ENCODE data around the gene BSDC1. TPM values are rescaled to one million over a fixed set of nuclear protein-coding genes. Genes with fewer than 3 reads are reported as not detected.
A peak's percentile ranks its signal among the peaks of the same experiment; 100 is the strongest.
"Not testable (repeated sequence)": the region's sequence is repeated elsewhere in the genome, so short reads cannot be mapped to it uniquely, and the experiment has no call there.

Gene BSDC1
- total RNA-seq, 1 donor from 2014 or later = 56.7 TPM

DNA sequence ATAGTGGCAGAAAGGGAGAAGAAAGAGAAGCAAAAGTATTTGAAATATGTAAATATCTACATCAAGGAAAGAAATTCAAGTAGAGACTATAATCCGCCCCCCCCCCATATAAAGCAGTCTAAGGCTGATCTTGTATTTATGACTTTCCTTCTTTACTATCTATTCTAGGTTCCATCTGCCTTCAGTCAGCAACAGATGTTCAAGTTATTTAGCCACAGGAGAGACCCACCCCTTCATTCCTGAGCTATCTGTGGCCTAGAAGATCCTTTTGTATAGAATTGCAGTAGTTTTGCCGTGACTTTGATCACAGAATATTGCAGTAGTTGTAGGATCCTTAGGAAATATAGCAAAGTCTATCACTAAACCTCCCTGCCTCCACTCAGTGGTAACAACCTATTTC lies 10.7 kb upstream of the BSDC1 start:
- TF ChIP-seq, protein P1, sequence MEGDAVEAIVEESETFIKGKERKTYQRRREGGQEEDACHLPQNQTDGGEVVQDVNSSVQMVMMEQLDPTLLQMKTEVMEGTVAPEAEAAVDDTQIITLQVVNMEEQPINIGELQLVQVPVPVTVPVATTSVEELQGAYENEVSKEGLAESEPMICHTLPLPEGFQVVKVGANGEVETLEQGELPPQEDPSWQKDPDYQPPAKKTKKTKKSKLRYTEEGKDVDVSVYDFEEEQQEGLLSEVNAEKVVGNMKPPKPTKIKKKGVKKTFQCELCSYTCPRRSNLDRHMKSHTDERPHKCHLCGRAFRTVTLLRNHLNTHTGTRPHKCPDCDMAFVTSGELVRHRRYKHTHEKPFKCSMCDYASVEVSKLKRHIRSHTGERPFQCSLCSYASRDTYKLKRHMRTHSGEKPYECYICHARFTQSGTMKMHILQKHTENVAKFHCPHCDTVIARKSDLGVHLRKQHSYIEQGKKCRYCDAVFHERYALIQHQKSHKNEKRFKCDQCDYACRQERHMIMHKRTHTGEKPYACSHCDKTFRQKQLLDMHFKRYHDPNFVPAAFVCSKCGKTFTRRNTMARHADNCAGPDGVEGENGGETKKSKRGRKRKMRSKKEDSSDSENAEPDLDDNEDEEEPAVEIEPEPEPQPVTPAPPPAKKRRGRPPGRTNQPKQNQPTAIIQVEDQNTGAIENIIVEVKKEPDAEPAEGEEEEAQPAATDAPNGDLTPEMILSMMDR (conservative IDR thresholded peaks at IDR 0.05; ENCODE audit: low read depth, low read length) = no peak
- H3K4me3 ChIP-seq (ENCODE audit: low read depth, low read length) = no peak overlapping the region
- DNase-seq (ENCODE audit: low read depth) = no peak

DNA sequence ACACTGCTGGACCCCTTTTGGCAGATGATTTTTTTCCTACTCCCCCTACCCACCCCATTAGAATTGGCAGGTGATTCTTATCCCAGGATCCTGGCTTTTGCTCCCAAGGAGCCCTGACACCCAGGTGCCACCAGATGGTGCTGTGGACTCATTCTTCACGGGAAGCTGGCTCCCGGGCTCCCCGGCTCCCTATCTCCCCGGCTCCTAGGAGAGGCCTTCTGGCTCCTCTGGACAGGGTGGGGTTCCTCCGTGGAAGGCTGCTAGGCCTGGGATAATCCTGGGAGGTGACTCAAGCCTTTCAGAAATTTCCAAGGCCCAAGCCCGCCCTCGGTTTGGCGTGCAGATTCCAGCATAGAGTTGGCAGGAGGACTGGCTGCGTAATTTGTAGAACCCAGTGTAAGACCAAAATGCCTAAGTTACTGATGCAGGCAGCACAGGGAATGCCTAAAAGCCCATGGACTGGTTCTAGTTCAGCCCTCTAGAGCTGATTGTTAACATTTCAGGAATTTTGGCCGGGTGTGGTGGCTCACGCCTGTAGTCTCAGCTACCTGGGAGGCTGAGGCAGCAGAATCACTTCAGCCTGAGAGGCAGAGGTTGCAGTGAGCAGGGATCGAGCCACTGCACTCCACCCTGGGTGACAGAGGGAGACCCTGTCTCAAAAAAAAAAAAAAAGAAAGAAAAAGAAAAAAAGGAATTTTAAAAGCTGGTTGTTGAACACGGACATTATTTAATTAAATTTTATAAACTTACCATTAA lies 6.8 kb upstream of the BSDC1 start:
- no peak for DNase-seq (ENCODE audit: low read depth)
- H3K4me3 ChIP-seq (ENCODE audit: low read depth, low read length) = no peak overlapping the region
- TF ChIP-seq, protein P1 (conservative IDR thresholded peaks at IDR 0.05; ENCODE audit: low read depth, low read length) = peak; percentile 94

DNA sequence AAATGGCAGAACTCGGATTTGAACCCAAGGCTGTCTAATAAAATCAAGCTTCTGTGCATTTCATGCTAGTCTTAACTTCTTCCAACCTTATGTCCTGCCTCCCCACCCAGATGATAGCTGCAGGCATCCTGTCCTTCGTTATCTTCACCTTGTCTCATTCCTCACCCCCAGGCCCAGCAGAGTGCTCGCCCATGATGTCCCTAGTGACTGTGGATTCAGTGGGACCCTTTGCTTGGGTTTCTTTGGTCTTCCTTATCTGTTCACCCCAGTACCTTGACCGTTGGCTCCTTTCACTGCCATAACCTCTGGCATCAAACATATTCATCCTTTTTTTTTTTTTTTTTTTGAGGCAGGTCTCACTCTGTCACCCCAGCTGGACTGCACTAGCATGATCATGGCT lies 5.6 kb upstream of the BSDC1 start:
- no peak for DNase-seq (ENCODE audit: low read depth)
- H3K4me3 ChIP-seq (ENCODE audit: low read depth, low read length) = no peak overlapping the region
- TF ChIP-seq, protein P1 (conservative IDR thresholded peaks at IDR 0.05; ENCODE audit: low read depth, low read length) = no peak

DNA sequence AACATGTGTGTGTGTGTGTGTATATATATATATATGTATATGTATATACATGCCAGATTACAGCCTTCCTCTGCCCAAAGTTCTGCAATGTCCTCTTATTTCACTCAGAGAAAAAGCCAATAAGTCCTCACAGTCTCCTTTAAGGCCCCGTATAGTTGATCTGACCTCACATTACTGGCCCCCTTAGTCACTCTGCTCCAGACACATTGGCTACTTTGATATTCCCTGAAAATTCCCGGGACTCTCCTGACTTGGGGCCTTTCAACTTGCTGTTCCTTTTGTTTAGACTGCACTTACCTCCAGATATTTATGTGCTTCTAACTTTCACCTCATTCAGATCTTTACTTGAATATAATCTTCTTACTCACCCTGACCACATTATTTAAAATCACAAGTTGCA lies 4.2 kb upstream of the BSDC1 start:
- DNase-seq (ENCODE audit: low read depth) = no peak
- TF ChIP-seq, protein P1 (conservative IDR thresholded peaks at IDR 0.05; ENCODE audit: low read depth, low read length) = no peak
- no peak overlapping the region for H3K4me3 ChIP-seq (ENCODE audit: low read depth, low read length)

DNA sequence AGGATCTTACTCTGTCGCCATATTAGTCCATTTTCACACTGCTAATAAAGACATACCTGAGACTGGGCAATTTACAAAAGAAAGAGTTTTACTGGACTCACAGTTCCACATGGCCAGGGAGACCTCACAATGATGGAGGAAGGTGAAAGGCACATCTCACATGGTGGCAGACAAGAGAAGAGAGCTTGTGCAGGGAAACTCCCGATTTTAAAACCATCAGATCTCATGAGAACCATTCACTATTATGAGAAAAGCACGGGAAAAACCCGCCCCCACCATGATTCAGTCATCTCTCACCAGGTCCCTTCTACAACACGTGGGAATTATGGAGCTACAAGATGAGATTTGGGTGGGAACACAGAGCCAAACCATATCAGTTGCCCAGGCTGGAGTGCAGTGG lies 2.3 kb upstream of the BSDC1 start:
- DNase-seq (ENCODE audit: low read depth); H3K4me3 ChIP-seq (ENCODE audit: low read depth, low read length): not testable (repeated sequence)

DNA sequence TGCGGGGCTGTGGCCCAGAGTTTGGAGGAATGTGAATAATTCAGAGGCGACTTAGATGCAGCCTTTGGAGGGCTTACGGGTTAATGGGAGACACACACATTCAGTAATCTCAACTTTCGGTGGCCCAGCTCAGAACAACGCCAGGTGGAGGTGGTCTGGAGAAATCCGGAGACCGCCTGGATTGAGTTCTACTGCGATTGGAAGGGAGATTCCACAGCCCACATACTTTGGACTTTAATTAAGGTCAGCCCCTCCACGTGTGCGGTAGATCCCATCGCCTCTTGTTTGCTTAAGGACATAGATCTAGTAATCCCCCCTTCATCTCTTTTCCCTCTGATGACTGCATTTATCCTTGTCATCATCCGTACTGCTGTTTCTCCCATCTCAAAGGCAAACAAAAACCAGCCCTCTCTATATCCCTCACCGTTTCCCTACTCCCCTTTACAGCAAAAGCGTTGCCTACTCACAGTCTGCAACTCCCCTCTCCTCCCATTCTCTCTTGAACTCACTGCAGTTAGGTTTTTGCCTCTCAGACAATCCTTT lies 720 bp upstream of the BSDC1 start:
- H3K4me3 ChIP-seq (ENCODE audit: low read depth, low read length) = peak overlapping the region; percentile 98
- TF ChIP-seq, protein P1 (conservative IDR thresholded peaks at IDR 0.05; ENCODE audit: low read depth, low read length) = no peak
- DNase-seq (ENCODE audit: low read depth) = no peak

DNA sequence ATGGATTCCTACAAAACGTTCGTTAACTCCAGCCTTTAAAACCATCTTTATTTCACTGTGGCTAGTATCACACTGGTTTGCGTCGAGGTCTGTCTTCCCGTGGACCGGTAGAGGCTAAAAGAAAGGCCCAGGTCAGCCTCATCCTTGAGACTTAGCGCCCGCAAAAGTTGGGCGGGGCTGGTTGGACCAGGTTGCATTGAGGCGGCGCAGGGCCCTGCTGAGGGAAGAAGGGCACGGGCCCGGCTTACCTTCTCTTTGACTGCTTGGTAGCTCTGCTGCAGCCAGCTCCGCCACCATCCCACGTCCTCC lies 455 bp downstream of the BSDC1 start:
- TF ChIP-seq, protein P1 (conservative IDR thresholded peaks at IDR 0.05; ENCODE audit: low read depth, low read length) = no peak
- H3K4me3 ChIP-seq (ENCODE audit: low read depth, low read length) = peak overlapping the region; percentile 98
- no peak for DNase-seq (ENCODE audit: low read depth)

Measured in epithelial cell of proximal tubule (primary cell).